Adipocyte (in vitro differentiated cells): Measurements from ENCODE around the gene C1GALT1C1.
"Not testable (repeated sequence)": the region's sequence is repeated elsewhere in the genome, so short reads cannot be mapped to it uniquely, and the experiment has no call there.

ENCODE experiments used
- DNase-seq: peaks from one replicate; pipeline ENCODE4 v3.0.0-alpha.2; 2015; ENCODE audit warnings: low read depth
- H3K27me3 ChIP-seq: replicated peaks from 2 replicates; pipeline ENCODE4 v1.7.0; 2013; ENCODE audit warnings: mild to moderate bottlenecking, low read length, moderate library complexity; ENCODE audit not compliant: control insufficient read depth, insufficient read depth
- H3K36me3 ChIP-seq: 2 replicates; pipeline ENCODE4 v1.7.0; 2013; ENCODE audit warnings: low read length, mild to moderate bottlenecking, moderate library complexity; ENCODE audit not compliant: control insufficient read depth, insufficient read depth, severe bottlenecking
- H3K4me1 ChIP-seq: 2 replicates; pipeline ENCODE4 v1.7.0; 2013; ENCODE audit warnings: mild to moderate bottlenecking, low read length, moderate library complexity; ENCODE audit not compliant: control insufficient read depth, insufficient read depth
- H3K4me3 ChIP-seq: 2 replicates; pipeline ENCODE4 v1.7.0; 2013; ENCODE audit warnings: mild to moderate bottlenecking, low read length, moderate library complexity
- H3K9ac ChIP-seq: 2 replicates; pipeline ENCODE4 v1.7.0; 2013; ENCODE audit warnings: mild to moderate bottlenecking, low read length, moderate library complexity
- H3K9me3 ChIP-seq: 2 replicates; pipeline ENCODE4 v1.7.0; 2013; ENCODE audit warnings: mild to moderate bottlenecking, low read length, moderate library complexity; ENCODE audit not compliant: control insufficient read depth

C1GALT1C1 gene

DNA sequence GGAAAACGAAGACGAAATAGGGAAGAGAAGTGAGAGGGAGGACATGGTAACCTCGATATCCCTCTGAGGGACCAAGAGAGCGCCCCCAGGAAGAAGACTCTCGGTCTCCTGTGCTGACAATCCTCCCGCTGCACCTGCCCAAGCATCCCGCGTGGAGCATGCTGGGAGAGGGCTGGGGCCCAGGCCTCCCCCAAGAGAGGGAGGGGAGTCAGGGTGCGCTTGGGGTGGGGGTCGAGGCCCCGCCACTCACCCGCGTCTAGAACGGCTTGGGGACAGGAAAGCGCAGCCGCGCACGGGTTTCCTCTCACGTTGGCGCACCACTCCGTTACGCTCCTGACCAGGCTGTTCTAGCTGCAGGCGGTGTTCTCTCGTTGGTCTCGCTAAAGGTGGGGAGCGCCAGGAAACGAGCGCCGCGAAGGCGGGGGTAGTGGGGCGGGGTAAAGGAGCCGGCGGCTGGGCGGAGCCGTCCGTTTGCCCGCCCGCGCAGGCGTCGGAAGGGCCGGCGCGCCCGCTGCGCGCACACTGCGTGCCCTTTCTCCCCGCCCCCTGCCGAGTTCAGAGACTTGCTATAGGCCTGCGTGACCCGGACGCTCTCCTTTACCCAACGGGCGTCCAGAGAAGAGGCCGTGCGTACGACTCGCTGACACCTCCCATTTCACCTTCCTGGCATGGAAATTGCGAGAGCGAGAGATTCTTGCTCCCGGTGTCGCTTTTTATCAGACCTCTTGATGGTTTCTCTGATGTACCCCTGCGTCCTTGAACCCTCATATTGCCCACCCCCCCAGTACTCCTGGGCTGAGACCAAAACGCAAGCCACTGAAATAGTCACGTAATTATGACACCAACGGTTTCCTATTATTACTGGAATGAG, at the start of gene C1GALT1C1:
TSS of gene C1GALT1C1 (minus strand) at position 388 of the 871 bp plus-strand sequence. CDS start 2,888 bp downstream, outside the sequence.
- H3K36me3 ChIP-seq = no peaks in the 10 kb centered on the region
- H3K27me3 ChIP-seq = no peaks in the 10 kb centered on the region
- H3K9me3 ChIP-seq = no peaks in the 10 kb centered on the region
- peak within 1 kb of the TSS; percentile 90 for H3K9ac ChIP-seq
- peak within 1 kb of the TSS; percentile 88 for H3K4me3 ChIP-seq
- DNase-seq = peak; percentile 93
- H3K4me1 ChIP-seq = peaks cover 24% of the 10 kb centered on the region

DNA sequence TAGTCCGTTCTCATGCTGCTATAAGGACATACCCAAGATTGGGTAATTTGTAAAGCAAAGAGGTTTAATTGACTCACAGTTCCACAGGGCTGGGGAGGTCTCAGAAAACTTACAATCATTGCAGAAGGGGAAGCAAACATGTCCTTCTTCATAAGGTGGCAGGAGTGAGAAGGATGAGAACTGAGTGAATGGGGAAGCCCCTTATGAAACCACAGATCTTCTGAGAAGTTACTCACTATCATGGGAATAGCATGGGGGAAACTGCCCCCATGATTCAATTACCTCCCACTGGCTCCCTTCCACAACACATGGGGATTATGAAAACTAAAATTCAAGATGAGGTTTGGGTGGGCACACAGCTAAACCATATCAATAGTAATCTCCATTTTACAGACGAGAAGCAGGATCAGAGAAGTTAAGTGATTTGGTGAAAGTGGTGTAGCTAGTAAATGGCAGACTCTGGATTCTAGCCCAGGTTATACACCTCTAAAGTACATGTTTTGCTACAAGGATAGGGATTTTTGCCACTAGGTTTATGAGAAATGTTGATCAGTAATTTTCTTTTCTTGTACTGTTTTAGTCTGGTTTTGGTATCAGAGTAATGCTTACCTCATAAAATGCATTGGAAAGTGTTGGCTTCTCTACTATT, 47.3 kb upstream of the C1GALT1C1 start:
- H3K27me3 ChIP-seq = no peaks in the 10 kb centered on the region

DNA sequence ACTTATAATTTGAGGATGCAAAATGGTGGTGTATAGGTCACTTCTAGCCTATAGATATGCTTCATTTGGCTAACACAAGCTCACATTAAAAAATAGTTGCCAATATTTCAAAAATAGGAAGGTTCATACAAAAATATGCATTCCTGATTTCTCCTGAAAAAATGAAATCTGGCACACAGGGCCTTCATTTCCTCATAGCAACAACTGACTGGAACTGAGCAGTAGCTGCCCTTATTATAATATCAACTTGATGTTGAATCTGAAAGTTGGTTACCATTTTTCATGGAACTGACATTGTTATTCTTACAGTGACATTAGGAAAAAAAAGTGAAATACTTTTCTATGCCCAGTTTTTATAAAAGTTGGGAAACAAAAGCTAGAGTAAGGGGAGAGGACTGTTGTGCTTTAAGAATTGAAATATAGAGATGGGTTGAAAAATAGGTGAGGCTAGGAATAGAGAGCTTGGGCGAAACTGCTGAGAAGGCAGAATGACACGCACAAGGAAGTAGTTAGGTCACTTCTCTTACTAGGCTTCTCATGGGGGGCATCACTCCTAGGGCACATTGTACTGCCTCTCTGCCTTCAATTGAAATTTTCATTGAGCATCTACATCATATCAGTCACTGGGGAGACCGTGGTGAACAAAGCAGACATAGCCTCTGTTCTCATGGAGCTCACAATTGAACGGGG, 43.1 kb upstream of the C1GALT1C1 start:
- no peaks in the 10 kb centered on the region for H3K9me3 ChIP-seq
- peaks cover 26% of the 10 kb centered on the region for H3K4me1 ChIP-seq
- no peaks in the 10 kb centered on the region for H3K27me3 ChIP-seq
- H3K36me3 ChIP-seq = no peaks in the 10 kb centered on the region
- H3K9ac ChIP-seq = peak overlapping the region; percentile 70
- H3K4me3 ChIP-seq = no peak overlapping the region
- peak; percentile 43 for DNase-seq

More for the DNA sequence above, 47.3 kb upstream of the C1GALT1C1 start:
- no peak overlapping the region for H3K4me3 ChIP-seq
- no peak for DNase-seq
- H3K4me1 ChIP-seq = peaks cover 20% of the 10 kb centered on the region
- no peaks in the 10 kb centered on the region for H3K9me3 ChIP-seq
- H3K9ac ChIP-seq = no peak overlapping the region
- no peaks in the 10 kb centered on the region for H3K36me3 ChIP-seq

DNA sequence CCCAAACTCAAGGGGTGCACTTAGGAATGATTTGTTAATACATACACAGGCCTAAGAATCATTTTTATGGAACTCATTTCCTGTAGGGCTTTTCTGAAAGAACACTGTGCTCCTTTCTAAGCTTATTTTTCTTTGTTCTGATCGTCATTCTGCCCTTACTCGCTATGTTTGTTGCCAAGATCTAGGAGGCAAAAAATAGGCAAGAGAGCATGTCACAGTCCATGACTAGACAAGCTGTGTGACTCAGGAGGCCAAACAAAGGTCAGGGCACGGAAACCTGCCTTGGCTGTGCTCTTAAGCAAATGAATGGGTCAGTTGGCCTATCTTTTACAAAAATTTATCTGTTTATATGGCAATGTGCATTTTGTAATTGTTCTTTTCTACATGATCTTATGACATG, 42.5 kb upstream of the C1GALT1C1 start:
- Histone ChIP-seq H3K4me1 (peaks cover 26% of the 10 kb centered on the region), H3K9me3 (no peaks in the 10 kb centered on the region), H3K27me3 (no peaks in the 10 kb centered on the region), H3K9ac (peak overlapping the region; percentile 70), H3K36me3 (no peaks in the 10 kb centered on the region), H3K4me3 (no peak overlapping the region)
- DNase-seq = peak; percentile 78

DNA sequence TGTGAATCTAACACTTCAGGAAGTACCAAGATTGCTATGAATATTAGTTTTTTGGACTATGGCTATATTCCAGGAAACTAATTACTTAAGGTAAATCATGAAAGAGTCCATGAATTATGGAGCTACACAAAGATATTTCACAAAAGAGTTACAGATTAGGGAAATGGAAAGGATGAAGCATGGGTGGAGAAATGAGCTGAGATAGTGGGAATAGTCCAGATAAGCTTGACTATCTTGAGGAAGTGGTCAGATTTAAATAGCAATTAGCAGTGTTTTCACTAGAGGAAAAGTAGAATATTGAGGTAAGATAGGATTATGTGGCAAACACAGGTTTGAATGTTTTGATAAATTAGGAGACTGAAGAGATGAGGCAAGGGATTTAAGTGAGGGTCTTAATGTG, 42.1 kb upstream of the C1GALT1C1 start:
- DNase-seq = no peak
- H3K9me3 ChIP-seq = no peaks in the 10 kb centered on the region
- no peaks in the 10 kb centered on the region for H3K36me3 ChIP-seq
- no peak overlapping the region for H3K4me3 ChIP-seq
- no peaks in the 10 kb centered on the region for H3K27me3 ChIP-seq
- H3K9ac ChIP-seq = peak overlapping the region; percentile 70
- H3K4me1 ChIP-seq = peaks cover 26% of the 10 kb centered on the region

DNA sequence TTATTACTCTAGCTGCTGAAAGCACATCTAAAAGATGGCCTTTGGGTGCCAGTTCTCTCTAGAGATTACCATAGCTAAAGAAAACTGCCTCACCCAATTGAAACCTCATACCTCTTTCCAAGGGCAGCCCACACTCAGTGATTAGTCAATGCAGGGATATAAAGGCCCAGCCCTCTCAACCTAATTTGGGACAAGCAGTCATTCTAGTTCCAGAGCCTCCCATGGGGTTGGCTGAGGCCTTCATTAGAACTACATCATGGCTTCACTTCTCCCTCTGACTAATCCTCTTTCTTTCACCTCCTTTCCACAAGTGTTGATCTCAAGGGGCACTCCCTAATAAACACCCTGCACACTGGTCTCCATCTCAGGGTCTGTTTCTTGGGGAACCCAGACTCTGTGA, 38.5 kb upstream of the C1GALT1C1 start:
- no peaks in the 10 kb centered on the region for H3K27me3 ChIP-seq
- no peaks in the 10 kb centered on the region for H3K36me3 ChIP-seq
- H3K9me3 ChIP-seq = no peaks in the 10 kb centered on the region

DNA sequence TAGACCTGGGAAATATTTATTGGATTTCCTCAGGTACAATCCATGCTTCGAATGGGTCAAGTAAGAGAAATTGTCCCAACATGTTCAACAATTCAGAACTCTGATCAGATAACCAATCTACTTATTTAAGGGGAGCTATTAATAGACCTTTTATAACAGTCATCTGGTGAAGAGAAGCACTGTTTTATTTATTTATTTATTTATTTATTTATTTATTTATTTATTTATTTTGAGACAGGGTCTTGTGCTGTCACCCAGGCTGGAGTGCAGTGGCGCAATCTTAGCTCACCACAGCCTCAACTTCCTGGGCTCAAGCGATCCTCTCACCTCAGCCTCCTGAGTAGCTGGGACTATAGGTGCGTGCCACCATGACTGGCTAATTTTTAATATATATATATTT, 34.7 kb upstream of the C1GALT1C1 start:
- H3K4me3 ChIP-seq, H3K36me3 ChIP-seq, H3K4me1 ChIP-seq, DNase-seq, H3K9me3 ChIP-seq, H3K27me3 ChIP-seq: not testable (repeated sequence)
- H3K9ac ChIP-seq = peak overlapping the region; percentile 54

More for the DNA sequence above, 38.5 kb upstream of the C1GALT1C1 start:
- Histone ChIP-seq H3K4me1 (peaks cover 19% of the 10 kb centered on the region), H3K9ac (no peak overlapping the region), H3K4me3 (no peak overlapping the region)
- no peak for DNase-seq

- H3K4me1 ChIP-seq = no peaks in the 10 kb centered on the region
- H3K9ac ChIP-seq = peak overlapping the region; percentile 54
- H3K9me3 ChIP-seq = no peaks in the 10 kb centered on the region
- no peaks in the 10 kb centered on the region for H3K27me3 ChIP-seq
- no peak overlapping the region for H3K4me3 ChIP-seq
- peak; percentile 61 for DNase-seq
- no peaks in the 10 kb centered on the region for H3K36me3 ChIP-seq
Measured at GRCh38 chrX:120664081-120664480, 34.2 kb upstream of the C1GALT1C1 start.

- H3K27me3 ChIP-seq = no peaks in the 10 kb centered on the region
- no peak overlapping the region for H3K4me3 ChIP-seq
- no peak overlapping the region for H3K9ac ChIP-seq
- H3K36me3 ChIP-seq = no peaks in the 10 kb centered on the region
- DNase-seq = no peak
- no peaks in the 10 kb centered on the region for H3K9me3 ChIP-seq
- no peaks in the 10 kb centered on the region for H3K4me1 ChIP-seq
Measured at GRCh38 chrX:120662662-120663061, 32.8 kb upstream of the C1GALT1C1 start.

DNA sequence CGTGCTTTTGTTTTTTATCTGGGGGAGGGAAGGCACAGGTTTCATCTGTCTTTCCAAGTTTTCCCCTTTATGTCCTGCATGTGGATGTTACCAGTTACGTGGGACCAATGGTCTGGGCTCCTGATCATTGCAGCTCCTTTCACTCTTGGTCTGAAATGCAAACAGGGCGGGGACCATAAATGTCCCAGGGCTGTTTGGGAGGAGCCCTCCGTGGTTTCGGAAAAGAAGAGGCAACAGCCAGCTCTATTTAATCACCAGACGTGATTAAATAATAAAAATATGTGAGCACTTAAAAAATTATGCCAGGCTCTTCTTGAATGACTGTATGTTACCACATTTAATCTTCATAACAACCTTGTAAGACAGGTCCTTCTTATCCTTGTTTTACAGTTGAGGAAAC, 30.8 kb upstream of the C1GALT1C1 start:
- no peaks in the 10 kb centered on the region for H3K27me3 ChIP-seq
- no peaks in the 10 kb centered on the region for H3K4me1 ChIP-seq
- H3K36me3 ChIP-seq = no peaks in the 10 kb centered on the region
- DNase-seq = peak; percentile 49
- H3K9ac ChIP-seq = no peak overlapping the region
- no peaks in the 10 kb centered on the region for H3K9me3 ChIP-seq
- no peak overlapping the region for H3K4me3 ChIP-seq

DNA sequence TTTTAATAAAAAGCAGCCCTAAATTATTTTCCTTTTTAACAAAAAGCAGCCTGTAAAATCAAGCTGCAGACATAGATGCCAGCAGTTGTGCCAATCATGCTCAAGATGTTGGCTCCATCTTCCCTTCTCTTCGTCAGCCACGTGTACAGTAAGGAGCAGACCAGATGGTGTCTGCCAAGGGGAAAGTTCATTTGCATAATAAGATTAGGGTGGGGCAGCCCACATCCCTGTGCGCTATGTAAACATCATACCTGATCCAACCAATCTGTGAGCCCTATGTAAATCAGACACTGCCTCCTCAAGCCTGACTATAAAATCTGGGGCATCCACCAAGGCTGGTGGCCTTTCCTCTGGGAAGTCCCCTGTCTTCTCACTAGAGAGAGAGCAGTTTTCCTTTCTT, 23.1 kb upstream of the C1GALT1C1 start:
- Histone ChIP-seq H3K4me3 (no peak overlapping the region), H3K36me3 (no peaks in the 10 kb centered on the region), H3K27me3 (no peaks in the 10 kb centered on the region), H3K9ac (no peak overlapping the region), H3K4me1 (peaks cover 8% of the 10 kb centered on the region), H3K9me3 (no peaks in the 10 kb centered on the region)
- DNase-seq = no peak
